SK-N-SH treated with all-trans-retinoic acid at 6 μM for 48 hours (cell line): ENCODE data around the gene CARS1.

Experiments used
- BACH2 ChIP-seq: fragments of 250-450 bp; sonication (Bioruptor Pico); IDR thresholded peaks from 2 replicates; pipeline ENCODE4 v1.9.0; 2021; ENCODE audit warnings: mild to moderate bottlenecking, borderline replicate concordance
- CSDC2 ChIP-seq: fragments of 250-450 bp; sonication (Bioruptor Pico); IDR thresholded peaks from 2 replicates; pipeline ENCODE4 v1.5.0; 2020; ENCODE audit warnings: mild to moderate bottlenecking, moderate library complexity
- RARB ChIP-seq: fragments of 250-450 bp; sonication (Bioruptor Pico); IDR thresholded peaks from 2 replicates; pipeline ENCODE4 v1.8.0; 2021; ENCODE audit warnings: mild to moderate bottlenecking, moderate library complexity
- ZNF565 ChIP-seq: fragments of 450-650 bp; formaldehyde crosslinking; conservative IDR thresholded peaks from 2 replicates; pipeline ENCODE4 v1.5.0; 2020; ENCODE audit warnings: low read depth, mild to moderate bottlenecking, moderate library complexity

GRCh38 chr11:3022982-3023381 is 34.2 kb downstream of the CARS1 start:
- TF ChIP-seq ZNF565 (no peak), CSDC2 (CRISPR knock-in tag) (no peak), RARB (no peak), BACH2 (CRISPR knock-in tag) (no peak)
